ENCODE results near the gene MRPL17. TPM values are rescaled to one million over a fixed set of nuclear protein-coding genes. Genes with fewer than 3 reads are reported as not detected.

MRPL17 gene
- total and polyA plus RNA-seq, 9 of the 15 experiments (the other 6 are each of a cell fraction or from before 2014, with no cell fraction given), result 33.9 to 81.6 (median 43.9) TPM

- no peaks in the 10 kb centered on the region for H3K36me3 ChIP-seq (ENCODE audit: control insufficient read depth, insufficient read depth, low read length)
- no peaks in the 10 kb centered on the region for H3K27me3 ChIP-seq (ENCODE audit: control insufficient read depth in 2 of 2, insufficient read depth in 2 of 2, low read length in 2 of 2)
- in situ Hi-C loops (cut with MboI), result no loop called here
- WGBS (ENCODE audit: insufficient coverage, low coverage, missing lambda C conversion rate), result 53% methylated on average over 9 of the region's 9 CpGs
- POLR2A ChIA-PET, result interaction anchor here (0.9 kb wide), 1 partner anchor 15 kb away, joined by 3 read pairs; no protein-coding TSS in a partner anchor
- no peaks in the 10 kb centered on the region for H3K79me2 ChIP-seq (ENCODE audit: control insufficient read depth, insufficient read depth, low read length)
- CTCF ChIA-PET (ENCODE audit: low intra/inter-chr PET ratio), result no interaction called here
- no peak for ATAC-seq
- no peak overlapping the region for H2AFZ ChIP-seq (ENCODE audit: low read depth, low read length)
- no peak for DNase-seq (ENCODE audit: extremely low read depth in 1 of 4, low spot score in 3 of 4)
- intact Hi-C loops (cut with micrococcal nuclease), result no loop called here
- H3K4me1 ChIP-seq (replicated peaks in 1 of 2; ENCODE audit: control insufficient read depth in 2 of 2, insufficient read depth in 2 of 2, low read length in 2 of 2), result peaks cover 9 to 16% of the 10 kb centered on the region in 2 experiments; a peak in 4 of 5 replicates
- H3K4me3 ChIP-seq, result no peak overlapping the region
- H3K4me2 ChIP-seq (ENCODE audit: insufficient read depth, low read length), result no peak overlapping the region
- no peaks in the 10 kb centered on the region for H4K20me1 ChIP-seq (replicated peaks; ENCODE audit: control insufficient read depth, insufficient read depth, low read length)
- no peaks in the 10 kb centered on the region for H3K9me3 ChIP-seq (replicated peaks; ENCODE audit: control insufficient read depth, insufficient read depth, low read depth, low read length)
- H3K9ac ChIP-seq (ENCODE audit: insufficient read depth in 1 of 2, low read depth in 2 of 2, low read length in 2 of 2), result no peak overlapping the region
- no peak for FAIRE-seq
- no TSS peak for BruUV-seq (replicated peaks)
- no peak overlapping the region for H3K27ac ChIP-seq (ENCODE audit: extremely low read depth, low read depth, low read length)
- no peaks in the 10 kb centered on the region for H3K9me1 ChIP-seq (ENCODE audit: control insufficient read depth, insufficient read depth, low read length)
- TF ChIP-seq FOXK1 (CRISPR knock-in tag; IDR thresholded peaks at IDR 0.05; ENCODE audit: borderline replicate concordance), result no peak
- no peak for TF ChIP-seq TFE3 (CRISPR knock-in tag; IDR thresholded peaks at IDR 0.05)
- TF ChIP-seq RBFOX2 (IDR thresholded peaks at IDR 0.05; ENCODE audit: low read depth, low read length), result no peak
- TF ChIP-seq ZNF239 (CRISPR knock-in tag; IDR thresholded peaks at IDR 0.05), result no peak
- no peak for TF ChIP-seq BCLAF1 (IDR thresholded peaks at IDR 0.05; ENCODE audit: borderline replicate concordance in 1 of 2, control insufficient read depth in 1 of 2, low read depth in 2 of 2, low read length in 1 of 2)
- TF ChIP-seq RBBP5 (IDR thresholded peaks at IDR 0.05; ENCODE audit: borderline replicate concordance, insufficient read depth, low read length, poor library complexity, severe bottlenecking), result no peak
- TF ChIP-seq MAFF (IDR thresholded peaks at IDR 0.05; ENCODE audit: low read length), result no peak
- TF ChIP-seq HOMEZ (CRISPR knock-in tag; IDR thresholded peaks at IDR 0.05), result no peak
- no peak for TF ChIP-seq XRCC4 (IDR thresholded peaks at IDR 0.05; ENCODE audit: extremely low read depth, insufficient read depth, insufficient read length)
- no peak for TF ChIP-seq ZNF184 (CRISPR knock-in tag; IDR thresholded peaks at IDR 0.05)
- TF ChIP-seq ZNF444 (CRISPR knock-in tag; IDR thresholded peaks at IDR 0.05), result no peak
- TF ChIP-seq SMAD1 (IDR thresholded peaks at IDR 0.05; ENCODE audit: low read depth, low read length, partially characterized antibody), result no peak
- TF ChIP-seq DMBX1 (CRISPR knock-in tag; IDR thresholded peaks at IDR 0.05; ENCODE audit: borderline replicate concordance), result no peak
- TF ChIP-seq ZSCAN29 (IDR thresholded peaks at IDR 0.05), result no peak
- no peak for TF ChIP-seq SLC30A9 (CRISPR knock-in tag; IDR thresholded peaks at IDR 0.05)
- TF ChIP-seq DPF2 (IDR thresholded peaks at IDR 0.05), result no peak
- TF ChIP-seq ZNF77 (CRISPR knock-in tag; IDR thresholded peaks at IDR 0.05), result no peak
Measured at GRCh38 chr11:6654281-6655019, 28.7 kb downstream of the MRPL17 start.

Measured in K562 (cell line).